Smooth muscle cell (in vitro differentiated cells): ENCODE results near the gene VOPP1. TPM values are rescaled to one million over a fixed set of nuclear protein-coding genes. Genes with fewer than 3 reads are reported as not detected.

Experiments used
- DNase-seq: peaks from one replicate; lab custom pipeline; 2025; ENCODE audit not compliant: unreplicated experiment; lab: John Stamatoyannopoulos, UW
- H2AFZ ChIP-seq: fragments of 200-600 bp; sonication (generic); 2 replicates; pipeline ENCODE4 v1.6.0; 2016; ENCODE audit warnings: antibody characterized with exemption, low read depth, mild to moderate bottlenecking
- H3F3A ChIP-seq: fragments of 200-600 bp; sonication (generic); 2 replicates; pipeline ENCODE4 v1.6.0; 2017; ENCODE audit warnings: antibody characterized with exemption, low read depth
- H3K27ac ChIP-seq: fragments of 200-600 bp; sonication (generic); 2 replicates; pipeline ENCODE4 v1.5.1; 2016; ENCODE audit warnings: low read depth, mild to moderate bottlenecking
- H3K27me3 ChIP-seq: fragments of 200-600 bp; sonication (generic); 2 replicates; pipeline ENCODE4 v1.6.1; 2016; ENCODE audit warnings: low read depth, mild to moderate bottlenecking
- H3K36me3 ChIP-seq: fragments of 200-600 bp; sonication (generic); 2 replicates; pipeline ENCODE4 v1.5.1; 2016; ENCODE audit warnings: low read depth
- H3K4me1 ChIP-seq: fragments of 200-600 bp; sonication (generic); 2 replicates; pipeline ENCODE4 v1.5.1; 2016; ENCODE audit warnings: low read depth
- H3K4me2 ChIP-seq: fragments of 200-600 bp; sonication (generic); 2 replicates; pipeline ENCODE4 v1.6.0; 2016; ENCODE audit warnings: mild to moderate bottlenecking
- H3K4me3 ChIP-seq: fragments of 200-600 bp; sonication (generic); 2 replicates; pipeline ENCODE4 v1.5.1; 2016; ENCODE audit warnings: mild to moderate bottlenecking
- H3K79me2 ChIP-seq: fragments of 200-600 bp; sonication (generic); 2 replicates; pipeline ENCODE4 v1.6.0; 2016; ENCODE audit warnings: low read depth, mild to moderate bottlenecking
- H3K9ac ChIP-seq: fragments of 200-600 bp; sonication (generic); 2 replicates; pipeline ENCODE4 v1.6.0; 2016; ENCODE audit warnings: low read depth
- H3K9me3 ChIP-seq: fragments of 200-600 bp; sonication (generic); replicated peaks from 2 replicates; pipeline ENCODE4 v1.5.1; 2016; ENCODE audit warnings: low read depth
- H4K20me1 ChIP-seq: fragments of 200-600 bp; sonication (generic); 2 replicates; pipeline ENCODE4 v1.6.0; 2016; ENCODE audit warnings: low read depth
- WGBS: methylation state at CpG from one replicate; pipeline ENCODE4 v1.1.7; 2016; ENCODE audit warnings: low lambda C conversion rate; 5-methylcytosine and 5-hydroxymethylcytosine counted together
- polyA plus RNA-seq: library from polyadenylated mRNA; unstranded; fragments of >200 nt; fragmentation: Nextera tagmentation; extraction: Ambion mirVana; gene quantifications from 2 replicates; pipeline ENCODE4 v1.2.1, GENCODE V29; 2016
- total RNA-seq: library from RNA; depleted of rRNA; stranded (reverse); fragments of >200 nt; gene quantifications from 2 replicates; pipeline ENCODE4 v1.2.3, GENCODE V29; 2014
- TF ChIP-seq, protein P1 (sequence below): fragments of 200-600 bp; sonication (generic); IDR thresholded peaks from 2 replicates; pipeline ENCODE4 v1.5.1; 2017; ENCODE audit warnings: borderline replicate concordance, mild to moderate bottlenecking, antibody characterized with exemption; ENCODE audit not compliant: insufficient read depth, poor library complexity, severe bottlenecking

The VOPP1 gene
- total and polyA plus RNA-seq, 2 experiments from 2014 or later = 18.3 to 26.6 TPM

DNA sequence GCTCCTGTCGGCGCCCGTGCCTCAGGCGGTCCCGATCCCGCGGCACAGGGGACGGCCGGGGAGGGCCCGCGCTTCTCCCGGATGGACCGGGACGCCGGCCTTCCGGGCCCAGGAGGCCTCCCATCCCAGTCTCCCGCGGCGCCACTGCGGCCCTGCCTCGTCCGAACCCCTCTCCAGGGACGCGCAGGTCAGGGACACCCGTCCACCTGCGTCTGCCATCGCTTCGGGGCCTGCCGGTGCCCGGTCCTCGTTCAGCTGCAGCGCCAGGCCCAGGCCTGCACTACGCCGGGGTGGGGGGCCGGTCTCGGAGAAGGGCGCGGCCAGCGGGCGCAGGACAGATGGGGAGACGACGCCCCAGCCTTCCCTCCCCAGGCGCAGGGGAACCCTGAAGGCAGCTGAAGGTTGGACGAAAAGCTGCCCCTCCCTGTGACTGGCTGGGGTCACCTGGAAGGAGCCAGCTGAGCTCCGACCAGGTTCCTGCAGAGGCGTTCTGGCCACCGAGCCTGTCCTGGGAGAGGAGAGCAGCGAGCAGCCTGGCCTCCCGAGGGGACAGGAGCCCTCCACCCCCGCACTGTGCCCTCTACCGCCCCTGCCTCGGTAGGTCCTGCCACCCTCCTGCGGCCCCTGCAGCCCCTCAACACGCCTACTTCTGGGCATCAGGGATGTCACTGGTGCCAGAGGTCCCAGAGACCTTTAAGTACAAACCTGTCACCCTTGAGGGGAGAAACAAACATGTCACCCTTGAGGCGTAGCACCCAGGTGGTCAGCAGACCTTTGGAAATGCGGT lies 122.9 kb downstream of the VOPP1 start:
- no peak for DNase-seq
- Histone ChIP-seq H3K9ac (no peak overlapping the region), H3K27ac (no peak overlapping the region), H3K36me3 (no peaks in the 10 kb centered on the region), H3K4me1 (no peaks in the 10 kb centered on the region), H3K4me2 (no peak overlapping the region), H3K9me3 (no peaks in the 10 kb centered on the region), H3K27me3 (no peaks in the 10 kb centered on the region), H3K4me3 (no peak overlapping the region), H2AFZ (no peak overlapping the region), H3K79me2 (no peaks in the 10 kb centered on the region), H3F3A (no peaks in the 10 kb centered on the region), H4K20me1 (no peaks in the 10 kb centered on the region)
- TF ChIP-seq, protein P1, sequence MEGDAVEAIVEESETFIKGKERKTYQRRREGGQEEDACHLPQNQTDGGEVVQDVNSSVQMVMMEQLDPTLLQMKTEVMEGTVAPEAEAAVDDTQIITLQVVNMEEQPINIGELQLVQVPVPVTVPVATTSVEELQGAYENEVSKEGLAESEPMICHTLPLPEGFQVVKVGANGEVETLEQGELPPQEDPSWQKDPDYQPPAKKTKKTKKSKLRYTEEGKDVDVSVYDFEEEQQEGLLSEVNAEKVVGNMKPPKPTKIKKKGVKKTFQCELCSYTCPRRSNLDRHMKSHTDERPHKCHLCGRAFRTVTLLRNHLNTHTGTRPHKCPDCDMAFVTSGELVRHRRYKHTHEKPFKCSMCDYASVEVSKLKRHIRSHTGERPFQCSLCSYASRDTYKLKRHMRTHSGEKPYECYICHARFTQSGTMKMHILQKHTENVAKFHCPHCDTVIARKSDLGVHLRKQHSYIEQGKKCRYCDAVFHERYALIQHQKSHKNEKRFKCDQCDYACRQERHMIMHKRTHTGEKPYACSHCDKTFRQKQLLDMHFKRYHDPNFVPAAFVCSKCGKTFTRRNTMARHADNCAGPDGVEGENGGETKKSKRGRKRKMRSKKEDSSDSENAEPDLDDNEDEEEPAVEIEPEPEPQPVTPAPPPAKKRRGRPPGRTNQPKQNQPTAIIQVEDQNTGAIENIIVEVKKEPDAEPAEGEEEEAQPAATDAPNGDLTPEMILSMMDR = no peak
- WGBS = 95% methylated on average over 48 of the region's 56 CpGs

DNA sequence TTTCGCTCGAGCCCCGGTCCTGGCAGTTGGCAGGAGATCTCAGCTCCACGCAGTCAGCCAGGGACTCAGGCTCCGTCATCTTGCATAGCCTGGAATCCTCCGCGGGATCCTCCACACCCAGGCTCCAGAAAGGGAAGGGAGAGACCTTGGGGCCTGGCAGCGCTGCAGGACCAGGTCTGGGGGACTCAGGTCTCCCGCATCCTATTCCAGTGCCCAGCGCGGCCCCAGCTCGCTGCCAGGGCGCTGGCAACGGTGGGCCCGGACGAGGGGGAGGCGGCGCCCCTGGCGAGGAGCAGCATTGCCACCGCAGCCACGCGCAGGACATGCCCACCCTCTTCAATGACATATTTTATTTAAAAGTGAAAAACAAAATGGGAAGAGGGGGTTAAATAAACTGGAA lies 123.8 kb downstream of the VOPP1 start:
- no peaks in the 10 kb centered on the region for H3K79me2 ChIP-seq
- H3K9ac ChIP-seq = no peak overlapping the region
- no peaks in the 10 kb centered on the region for H3K9me3 ChIP-seq
- H3K4me2 ChIP-seq = no peak overlapping the region
- no peak for DNase-seq
- H3K4me3 ChIP-seq = no peak overlapping the region
- H3K27ac ChIP-seq = no peak overlapping the region
- WGBS = 95% methylated on average over 22 of the region's 22 CpGs
- no peaks in the 10 kb centered on the region for H3K36me3 ChIP-seq
- H3K27me3 ChIP-seq = no peaks in the 10 kb centered on the region
- no peaks in the 10 kb centered on the region for H3F3A ChIP-seq
- H3K4me1 ChIP-seq = no peaks in the 10 kb centered on the region
- H2AFZ ChIP-seq = no peak overlapping the region
- H4K20me1 ChIP-seq = no peaks in the 10 kb centered on the region
- TF ChIP-seq, protein P1 = no peak

DNA sequence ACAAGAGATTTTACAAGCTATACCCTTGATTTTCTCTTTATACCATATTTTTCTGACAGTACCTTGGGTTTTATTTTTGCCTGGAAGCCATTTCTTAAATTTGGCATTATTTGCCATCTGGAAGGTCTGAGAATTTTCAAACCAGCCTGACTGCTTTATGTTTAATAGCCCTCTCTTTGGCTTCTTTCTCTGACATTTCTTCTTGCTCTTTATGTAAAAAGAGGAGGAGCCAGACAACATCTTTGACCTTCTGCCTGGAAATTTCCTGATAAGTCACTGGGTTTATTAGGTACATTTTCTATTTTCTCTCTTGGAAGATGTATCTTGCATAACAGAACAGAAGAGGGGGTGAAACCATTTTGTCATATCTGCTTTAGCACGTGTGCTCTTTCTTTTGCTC lies 127.5 kb downstream of the VOPP1 start:
- H3K4me3 ChIP-seq = no peak overlapping the region
- no peaks in the 10 kb centered on the region for H3K4me1 ChIP-seq
- DNase-seq = no peak
- H4K20me1 ChIP-seq = no peaks in the 10 kb centered on the region
- no peaks in the 10 kb centered on the region for H3K27me3 ChIP-seq
- TF ChIP-seq, protein P1 = no peak
- H3K9me3 ChIP-seq = no peaks in the 10 kb centered on the region
- H3K79me2 ChIP-seq = no peaks in the 10 kb centered on the region
- H3K36me3 ChIP-seq = no peaks in the 10 kb centered on the region
- H3K27ac ChIP-seq = no peak overlapping the region
- no peak overlapping the region for H3K4me2 ChIP-seq
- 100% methylated on average over 1 of the region's 1 CpG for WGBS
- H3K9ac ChIP-seq = no peak overlapping the region
- no peak overlapping the region for H2AFZ ChIP-seq
- H3F3A ChIP-seq = no peaks in the 10 kb centered on the region
